Measurements from ENCODE around the gene BHLHE40.
"Not testable (repeated sequence)": the region's sequence is repeated elsewhere in the genome, so short reads cannot be mapped to it uniquely, and the experiment has no call there.

Gene BHLHE40

GRCh38 chr3:4963669-4964570 is 15.3 kb upstream of the BHLHE40 start:
- no peak for DNase-seq (ENCODE audit: low read depth)

GRCh38 chr3:4966006-4966405 is 13.2 kb upstream of the BHLHE40 start:
- DNase-seq (ENCODE audit: low read depth), result not testable (repeated sequence)

- not testable (repeated sequence) for DNase-seq (ENCODE audit: low read depth)
These were observed 11.6 kb upstream of the BHLHE40 start for GRCh38 chr3:4967683-4968082.

GRCh38 chr3:4971437-4971836 is 7.8 kb upstream of the BHLHE40 start:
- DNase-seq (ENCODE audit: low read depth), result not testable (repeated sequence)

- no peak for DNase-seq (ENCODE audit: low read depth)
These were observed 7.4 kb upstream of the BHLHE40 start for GRCh38 chr3:4971838-4972237.

GRCh38 chr3:4972652-4973643 is 6.3 kb upstream of the BHLHE40 start:
- DNase-seq (ENCODE audit: low read depth), result no peak

GRCh38 chr3:4974154-4974553 is 5.1 kb upstream of the BHLHE40 start:
- DNase-seq (ENCODE audit: low read depth), result no peak

- no peak for DNase-seq (ENCODE audit: low read depth)
These were observed 3.1 kb upstream of the BHLHE40 start for GRCh38 chr3:4976109-4976508.

GRCh38 chr3:4977001-4977852 is 2.0 kb upstream of the BHLHE40 start:
- no peak for DNase-seq (ENCODE audit: low read depth)

- no peak for DNase-seq (ENCODE audit: low read depth)
These were observed 1.4 kb upstream of the BHLHE40 start for GRCh38 chr3:4977853-4978203.

GRCh38 chr3:4978204-4978965 is 852 bp upstream of the BHLHE40 start:
- DNase-seq (ENCODE audit: low read depth), result peak; percentile 93

GRCh38 chr3:4978966-4979427 is 240 bp upstream of the BHLHE40 start:
- peak; percentile 94 for DNase-seq (ENCODE audit: low read depth)

GRCh38 chr3:4980229-4981203 is 1.3 kb downstream of the BHLHE40 start:
- DNase-seq (ENCODE audit: low read depth), result peak; percentile 81

GRCh38 chr3:4981294-4981664 is 2.0 kb downstream of the BHLHE40 start:
- no peak for DNase-seq (ENCODE audit: low read depth)

GRCh38 chr3:4981665-4982494 is 2.6 kb downstream of the BHLHE40 start:
- no peak for DNase-seq (ENCODE audit: low read depth)

GRCh38 chr3:4982773-4983738 is 3.8 kb downstream of the BHLHE40 start:
- DNase-seq (ENCODE audit: low read depth), result no peak

- peak; percentile 64 for DNase-seq (ENCODE audit: low read depth)
These were observed 4.7 kb downstream of the BHLHE40 start for GRCh38 chr3:4983739-4984510.
